HuH-7.5 (cell line): Measurements from ENCODE around the gene PCDHGA5.
A peak's percentile ranks its signal among the peaks of the same experiment; 100 is the strongest.
"Not testable (repeated sequence)": the region's sequence is repeated elsewhere in the genome, so short reads cannot be mapped to it uniquely, and the experiment has no call there.

ENCODE experiments used
- DNase-seq: peaks from one replicate; pipeline ENCODE4 v3.0.0; 2011; ENCODE audit warnings: low spot score

The PCDHGA5 gene

DNA sequence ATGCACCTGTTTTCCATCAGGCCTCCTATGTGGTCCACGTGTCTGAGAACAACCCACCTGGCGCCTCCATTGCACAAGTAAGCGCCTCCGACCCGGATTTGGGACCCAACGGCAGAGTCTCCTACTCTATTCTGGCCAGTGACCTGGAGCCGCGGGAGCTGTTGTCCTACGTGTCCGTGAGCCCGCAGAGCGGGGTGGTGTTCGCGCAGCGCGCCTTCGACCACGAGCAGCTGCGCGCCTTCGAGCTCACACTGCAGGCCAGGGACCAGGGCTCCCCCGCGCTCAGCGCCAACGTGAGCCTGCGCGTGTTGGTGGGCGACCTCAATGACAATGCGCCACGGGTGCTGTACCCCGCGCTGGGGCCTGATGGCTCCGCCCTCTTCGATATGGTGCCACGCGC lies 12.4 kb upstream of the PCDHGA5 start:
- DNase-seq = no peak

DNA sequence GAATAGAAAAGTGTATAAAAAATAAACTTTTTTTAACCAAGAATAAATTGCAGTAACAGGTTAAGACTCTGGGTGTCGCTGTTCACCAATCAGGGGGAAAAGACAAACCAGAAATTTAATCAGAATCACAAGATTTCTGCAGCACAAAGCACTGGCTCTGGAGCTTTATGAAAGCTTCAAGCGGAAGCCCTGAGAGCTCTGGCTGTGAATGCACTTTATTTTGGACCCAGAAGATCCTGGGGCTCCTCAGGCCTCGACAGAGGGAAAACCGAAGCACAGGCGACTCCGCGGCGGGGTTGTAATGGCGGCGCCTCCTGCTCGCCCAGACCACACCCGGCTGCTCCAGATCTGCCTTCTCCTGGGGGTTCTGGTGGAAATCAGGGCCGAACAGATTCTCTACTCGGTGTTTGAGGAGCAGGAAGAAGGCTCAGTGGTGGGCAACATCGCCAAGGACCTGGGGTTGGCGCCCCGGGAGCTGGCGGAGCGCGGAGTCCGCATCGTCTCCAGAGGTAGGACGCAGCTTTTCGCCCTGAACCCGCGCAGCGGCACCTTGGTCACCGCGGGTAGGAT lies 9.0 kb upstream of the PCDHGA5 start, which contains the start of gene PCDHGA4:
TSS of gene PCDHGA4 (plus strand) at position 122 of the 570 bp plus-strand sequence. CDS start at position 209, 87 bp downstream.
- DNase-seq = no peak

DNA sequence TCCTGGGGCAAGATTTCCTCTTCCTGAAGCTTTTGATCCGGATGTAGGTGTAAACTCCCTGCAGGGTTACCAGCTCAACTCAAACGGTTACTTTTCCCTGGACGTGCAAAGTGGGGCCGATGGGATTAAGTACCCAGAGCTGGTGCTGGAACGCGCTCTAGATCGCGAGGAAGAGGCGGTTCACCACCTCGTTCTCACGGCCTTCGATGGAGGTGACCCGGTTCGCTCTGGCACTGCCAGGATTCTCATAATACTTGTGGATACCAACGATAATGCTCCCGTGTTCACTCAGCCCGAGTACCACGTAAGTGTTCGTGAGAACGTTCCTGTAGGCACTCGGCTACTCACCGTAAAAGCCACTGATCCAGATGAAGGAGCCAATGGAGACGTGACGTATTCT lies 8.3 kb upstream of the PCDHGA5 start:
- no peak for DNase-seq

DNA sequence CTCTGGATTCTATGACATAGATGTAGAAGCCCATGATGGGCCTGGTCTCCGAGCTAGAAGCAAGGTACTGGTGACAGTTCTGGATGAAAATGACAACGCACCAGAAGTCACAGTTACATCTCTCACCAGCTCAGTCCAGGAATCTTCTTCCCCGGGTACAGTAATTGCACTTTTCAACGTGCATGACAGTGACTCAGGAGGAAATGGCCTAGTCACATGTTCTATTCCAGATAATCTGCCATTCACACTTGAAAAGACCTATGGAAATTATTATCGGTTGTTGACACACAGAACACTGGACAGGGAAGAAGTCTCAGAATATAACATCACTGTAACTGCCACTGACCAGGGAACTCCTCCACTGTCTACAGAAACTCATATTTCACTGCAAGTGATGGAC lies 7.8 kb upstream of the PCDHGA5 start:
- no peak for DNase-seq

DNA sequence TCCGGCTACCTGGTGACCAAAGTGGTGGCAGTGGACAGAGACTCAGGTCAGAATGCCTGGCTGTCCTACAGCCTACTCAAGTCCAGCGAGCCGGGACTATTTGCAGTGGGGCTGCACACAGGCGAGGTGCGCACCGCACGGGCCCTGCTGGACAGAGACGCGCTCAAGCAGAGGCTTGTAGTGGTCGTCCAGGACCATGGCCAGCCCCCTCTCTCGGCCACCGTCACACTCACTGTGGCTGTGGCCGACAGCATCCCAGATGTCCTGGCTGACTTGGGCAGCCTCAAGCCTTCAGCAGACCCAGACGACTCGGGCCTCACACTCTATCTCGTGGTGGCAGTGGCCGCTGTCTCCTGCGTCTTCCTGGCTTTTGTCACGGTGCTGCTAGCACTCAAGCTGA lies 7.0 kb upstream of the PCDHGA5 start:
- no peak for DNase-seq

DNA sequence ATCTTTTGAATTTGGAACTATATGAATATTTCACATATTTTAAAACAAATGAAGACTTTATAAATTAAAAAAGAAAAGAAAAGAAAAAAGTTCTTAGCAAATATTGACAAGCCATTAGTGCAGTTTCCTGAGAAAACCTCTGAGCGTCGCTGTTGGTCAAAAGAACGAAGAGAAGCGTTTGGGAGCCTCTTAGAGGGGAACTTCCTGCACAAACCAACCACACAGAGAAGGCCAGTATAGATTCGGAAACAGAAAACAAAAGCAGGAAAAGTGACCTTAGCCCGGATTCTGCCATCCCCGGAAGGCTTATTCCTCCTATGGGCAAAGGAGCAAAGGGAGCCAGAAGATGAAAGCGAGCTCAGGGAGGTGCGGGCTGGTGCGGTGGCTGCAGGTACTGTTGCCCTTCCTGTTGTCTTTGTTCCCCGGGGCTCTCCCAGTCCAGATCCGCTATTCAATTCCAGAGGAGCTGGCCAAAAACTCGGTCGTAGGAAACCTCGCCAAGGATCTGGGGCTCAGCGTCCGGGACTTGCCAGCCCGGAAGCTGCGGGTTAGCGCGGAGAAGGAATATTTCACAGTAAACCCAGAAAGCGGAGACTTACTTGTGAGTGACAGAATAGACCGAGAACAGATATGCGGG lies 4.1 kb upstream of the PCDHGA5 start, which contains the start of gene PCDHGB2:
TSS of gene PCDHGB2 (plus strand) at position 205 of the 637 bp plus-strand sequence. CDS start at position 347, 142 bp downstream.
- no peak for DNase-seq

DNA sequence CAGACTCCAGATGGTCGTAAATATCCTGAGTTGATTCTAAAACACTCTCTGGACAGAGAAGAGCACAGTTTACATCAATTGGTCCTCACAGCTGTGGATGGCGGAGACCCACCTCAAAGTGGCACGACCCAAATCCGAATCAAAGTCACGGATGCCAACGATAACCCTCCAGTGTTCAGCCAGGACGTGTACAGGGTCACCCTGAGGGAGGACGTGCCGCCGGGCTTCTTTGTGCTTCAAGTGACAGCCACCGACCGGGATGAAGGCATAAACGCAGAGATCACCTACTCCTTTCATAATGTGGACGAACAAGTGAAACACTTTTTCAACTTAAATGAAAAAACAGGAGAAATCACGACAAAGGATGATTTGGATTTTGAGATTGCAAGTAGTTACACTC lies 3.3 kb upstream of the PCDHGA5 start:
- no peak for DNase-seq

DNA sequence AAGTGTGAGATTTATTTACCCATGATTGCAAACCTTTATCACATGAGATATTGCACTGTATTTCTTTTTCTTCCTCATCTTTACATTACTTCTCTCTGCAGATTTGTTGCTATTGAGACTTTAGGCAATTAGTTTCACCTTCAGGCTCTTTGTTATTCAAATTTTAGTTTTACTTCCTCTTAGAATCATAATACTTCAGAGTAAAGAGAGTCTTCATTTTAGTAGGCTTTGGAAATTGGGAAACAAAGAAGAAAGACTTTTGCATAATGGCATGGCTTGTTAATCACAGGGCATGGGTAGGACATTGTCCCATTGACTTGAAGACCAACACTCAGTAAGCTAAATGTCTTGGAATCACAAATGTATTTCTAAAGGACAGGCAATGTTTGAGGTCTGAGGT lies 1.2 kb upstream of the PCDHGA5 start:
- DNase-seq = no peak

DNA sequence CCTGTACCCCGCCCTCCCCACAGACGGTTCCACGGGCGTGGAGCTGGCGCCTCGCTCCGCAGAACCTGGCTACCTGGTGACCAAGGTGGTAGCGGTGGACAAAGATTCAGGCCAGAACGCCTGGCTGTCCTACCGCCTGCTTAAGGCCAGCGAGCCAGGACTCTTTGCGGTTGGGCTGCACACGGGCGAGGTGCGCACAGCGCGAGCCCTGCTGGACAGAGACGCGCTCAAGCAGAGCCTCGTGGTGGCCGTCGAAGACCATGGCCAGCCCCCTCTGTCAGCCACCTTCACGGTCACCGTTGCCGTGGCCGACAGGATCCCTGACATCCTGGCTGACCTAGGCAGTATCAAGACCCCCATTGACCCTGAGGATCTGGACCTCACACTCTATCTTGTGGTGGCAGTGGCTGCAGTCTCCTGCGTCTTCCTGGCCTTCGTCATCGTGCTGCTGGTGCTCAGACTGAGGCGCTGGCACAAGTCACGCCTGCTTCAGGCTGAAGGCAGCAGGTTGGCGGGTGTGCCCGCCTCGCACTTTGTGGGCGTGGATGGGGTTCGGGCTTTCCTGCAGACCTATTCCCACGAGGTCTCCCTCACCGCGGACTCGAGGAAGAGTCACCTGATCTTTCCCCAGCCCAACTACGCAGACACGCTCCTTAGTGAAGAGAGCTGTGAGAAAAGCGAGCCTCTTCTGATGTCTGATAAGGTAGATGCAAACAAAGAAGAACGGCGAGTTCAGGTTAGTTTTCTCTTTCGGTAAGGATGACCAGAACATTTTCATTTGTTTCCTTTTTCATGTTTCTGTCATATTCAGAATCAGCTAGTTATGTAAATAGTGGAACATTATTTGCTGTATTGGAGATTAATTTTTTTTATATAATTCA lies 2.3 kb downstream of the PCDHGA5 start:
- no peak for DNase-seq

DNA sequence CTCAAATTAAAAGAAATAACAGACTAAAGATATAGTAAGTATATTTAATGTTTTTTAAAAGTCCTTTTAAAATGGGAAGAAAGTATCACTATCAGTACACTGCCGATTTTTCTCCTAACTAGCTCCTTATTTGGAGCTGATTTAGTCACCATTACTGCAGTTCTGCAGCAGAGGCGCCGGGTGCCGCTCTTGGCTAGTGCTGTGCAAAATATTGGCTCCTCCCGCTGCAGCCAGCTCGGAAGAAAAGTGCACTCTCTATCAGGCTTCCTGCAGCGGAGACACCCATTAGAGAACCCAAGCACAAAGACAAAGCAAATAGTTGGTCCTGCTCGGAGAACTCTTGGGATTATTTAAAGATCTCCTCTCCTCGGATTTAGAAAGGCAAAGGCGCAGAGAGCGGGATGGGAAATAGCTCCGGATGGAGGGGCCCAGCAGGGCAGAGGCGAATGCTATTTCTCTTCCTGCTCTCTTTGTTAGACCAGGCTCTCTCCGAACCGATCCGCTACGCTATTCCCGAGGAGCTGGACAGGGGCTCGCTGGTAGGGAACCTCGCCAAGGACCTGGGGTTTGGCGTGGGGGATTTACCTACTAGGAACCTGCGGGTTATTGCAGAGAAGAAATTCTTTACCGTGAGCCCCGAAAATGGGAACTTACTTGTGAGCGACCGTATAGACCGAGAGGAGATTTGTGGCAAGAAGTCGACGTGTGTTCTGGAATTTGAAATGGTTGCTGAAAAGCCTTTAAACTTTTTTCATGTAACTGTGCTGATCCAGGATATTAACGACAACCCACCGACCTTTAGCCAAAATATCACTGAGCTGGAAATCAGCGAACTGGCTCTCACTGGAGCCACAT lies 6.3 kb downstream of the PCDHGA5 start, which contains the start of gene PCDHGB3:
TSS of gene PCDHGB3 (plus strand) at position 249 of the 855 bp plus-strand sequence. CDS start at position 402, 153 bp downstream.
- no peak for DNase-seq

DNA sequence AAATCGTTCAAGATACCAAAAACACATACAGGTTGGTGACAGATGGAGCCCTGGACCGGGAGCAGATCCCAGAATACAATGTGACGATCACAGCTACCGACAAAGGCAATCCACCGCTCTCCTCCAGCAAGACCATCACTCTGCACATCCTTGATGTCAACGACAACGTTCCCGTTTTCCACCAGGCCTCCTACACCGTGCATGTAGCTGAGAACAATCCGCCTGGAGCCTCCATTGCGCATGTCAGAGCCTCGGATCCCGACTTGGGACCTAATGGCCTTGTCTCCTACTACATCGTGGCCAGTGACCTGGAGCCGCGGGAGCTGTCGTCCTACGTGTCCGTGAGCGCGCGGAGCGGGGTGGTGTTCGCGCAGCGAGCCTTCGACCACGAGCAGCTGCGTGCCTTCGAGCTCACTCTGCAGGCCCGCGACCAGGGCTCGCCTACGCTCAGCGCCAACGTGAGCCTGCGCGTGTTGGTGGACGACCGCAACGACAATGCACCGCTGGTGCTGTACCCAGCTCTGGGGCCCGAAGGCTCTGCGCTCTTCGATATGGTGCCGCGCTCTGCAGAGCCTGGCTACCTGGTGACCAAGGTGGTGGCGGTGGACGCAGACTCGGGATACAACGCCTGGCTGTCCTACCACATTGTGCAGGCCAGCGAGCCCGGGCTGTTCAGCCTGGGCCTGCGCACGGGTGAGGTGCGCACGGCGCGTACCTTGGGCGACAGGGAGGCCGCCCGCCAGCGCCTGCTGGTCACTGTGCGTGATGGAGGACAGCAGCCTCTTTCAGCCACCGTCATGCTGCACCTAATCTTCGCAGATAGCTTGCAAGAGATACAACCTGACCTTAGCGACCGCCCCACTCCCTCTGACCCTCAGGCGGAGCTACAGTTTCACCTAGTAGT lies 7.9 kb downstream of the PCDHGA5 start:
- DNase-seq = no peak

DNA sequence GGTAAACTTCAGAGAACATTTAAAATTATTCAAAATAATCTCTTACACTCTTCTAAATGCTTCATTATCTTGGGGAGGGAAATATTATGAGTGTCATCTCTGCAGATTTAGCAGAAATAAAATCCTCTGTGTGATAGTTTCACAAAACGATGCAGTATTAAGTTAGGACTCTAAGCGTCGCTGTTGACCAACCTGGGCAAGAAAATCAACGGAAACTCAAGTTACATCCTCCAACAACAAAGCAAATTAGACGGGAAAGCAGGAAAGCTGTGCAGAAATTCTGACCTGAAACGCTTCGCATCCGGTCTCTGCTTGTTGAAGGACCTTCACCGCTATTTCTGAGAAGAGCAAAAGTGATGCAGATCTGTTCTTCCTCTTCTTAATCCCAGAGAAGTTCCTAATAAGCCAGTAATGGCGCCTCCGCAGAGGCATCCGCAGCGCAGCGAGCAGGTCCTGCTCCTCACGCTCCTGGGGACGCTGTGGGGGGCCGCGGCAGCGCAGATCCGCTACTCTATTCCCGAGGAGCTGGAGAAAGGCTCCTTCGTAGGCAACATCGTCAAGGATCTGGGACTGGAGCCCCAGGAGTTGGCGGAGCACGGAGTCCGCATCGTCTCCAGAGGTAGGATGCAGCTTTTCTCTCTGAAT lies 9.8 kb downstream of the PCDHGA5 start, which contains the start of gene PCDHGA6:
TSS of gene PCDHGA6 (plus strand) at position 219 of the 645 bp plus-strand sequence. CDS start at position 412, 193 bp downstream.
- DNase-seq = no peak

DNA sequence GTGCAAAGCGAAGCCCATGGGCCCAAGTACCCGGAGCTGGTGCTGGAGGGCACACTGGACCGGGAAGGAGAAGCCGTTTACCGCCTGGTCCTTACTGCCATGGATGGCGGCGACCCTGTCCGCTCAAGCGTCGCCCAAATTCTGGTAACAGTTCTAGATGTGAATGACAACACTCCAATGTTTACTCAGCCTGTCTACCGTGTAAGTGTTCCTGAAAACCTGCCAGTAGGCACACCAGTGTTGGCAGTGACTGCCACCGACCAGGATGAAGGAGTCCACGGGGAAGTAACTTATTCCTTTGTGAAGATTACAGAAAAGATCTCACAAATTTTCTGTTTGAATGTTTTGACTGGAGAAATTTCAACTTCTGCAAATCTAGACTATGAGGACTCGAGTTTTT lies 10.7 kb downstream of the PCDHGA5 start:
- no peak for DNase-seq

DNA sequence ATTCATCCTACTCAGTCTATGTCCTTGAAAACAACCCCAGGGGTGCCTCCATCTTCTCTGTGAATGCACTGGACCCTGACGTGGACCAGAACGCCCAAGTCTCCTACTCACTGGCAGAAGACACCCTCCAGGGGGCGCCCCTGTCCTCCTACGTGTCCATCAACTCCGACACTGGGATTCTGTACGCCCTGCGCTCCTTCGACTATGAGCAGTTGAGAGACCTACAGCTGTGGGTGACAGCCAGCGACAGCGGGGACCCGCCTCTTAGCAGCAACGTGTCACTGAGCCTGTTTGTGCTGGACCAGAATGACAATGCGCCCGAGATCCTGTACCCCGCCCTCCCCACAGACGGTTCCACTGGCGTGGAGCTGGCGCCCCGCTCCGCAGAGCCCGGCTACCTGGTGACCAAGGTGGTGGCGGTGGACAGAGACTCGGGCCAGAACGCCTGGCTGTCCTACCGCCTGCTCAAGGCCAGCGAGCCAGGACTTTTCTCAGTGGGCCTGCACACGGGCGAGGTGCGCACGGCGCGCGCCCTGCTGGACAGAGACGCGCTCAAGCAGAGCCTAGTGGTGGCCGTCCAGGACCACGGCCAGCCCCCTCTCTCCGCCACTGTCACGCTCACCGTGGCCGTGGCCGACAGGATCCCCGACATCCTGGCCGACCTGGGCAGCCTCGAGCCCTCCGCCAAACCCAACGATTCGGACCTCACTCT lies 11.6 kb downstream of the PCDHGA5 start:
- not testable (repeated sequence) for DNase-seq

DNA sequence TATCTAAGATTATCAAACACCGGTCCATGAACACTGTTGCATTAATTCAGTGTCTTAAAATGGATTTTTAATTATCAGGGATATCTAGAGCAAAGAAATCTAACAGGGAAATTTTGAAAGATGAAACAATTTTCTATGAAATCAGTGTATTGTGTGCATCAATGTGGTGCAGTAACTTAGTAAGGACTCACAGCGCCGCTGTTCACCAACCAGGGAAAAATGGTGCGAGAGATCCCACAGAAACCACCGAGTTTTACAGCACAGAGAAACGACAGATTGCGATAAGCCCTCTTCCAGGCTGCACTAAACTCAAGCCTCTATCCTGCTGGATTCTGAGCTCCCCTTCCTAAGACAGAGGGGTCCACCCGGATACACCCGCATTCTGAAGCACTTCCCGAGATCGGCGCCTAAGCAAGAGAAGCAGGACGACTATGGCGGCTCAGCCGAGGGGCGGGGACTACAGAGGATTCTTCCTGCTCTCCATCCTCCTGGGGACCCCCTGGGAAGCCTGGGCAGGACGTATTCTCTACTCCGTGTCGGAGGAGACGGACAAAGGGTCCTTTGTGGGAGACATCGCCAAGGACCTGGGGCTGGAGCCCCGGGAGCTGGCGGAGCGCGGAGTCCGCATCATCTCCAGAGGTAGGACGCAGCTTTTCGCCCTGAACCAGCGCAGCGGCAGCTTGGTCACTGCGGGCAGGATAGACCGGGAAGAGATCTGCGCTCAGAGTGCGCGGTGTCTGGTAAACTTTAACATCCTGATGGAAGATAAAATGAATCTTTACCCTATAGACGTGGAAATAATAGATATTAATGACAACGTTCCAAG lies 18.7 kb downstream of the PCDHGA5 start, which contains the start of gene PCDHGA7:
TSS of gene PCDHGA7 (plus strand) at position 274 of the 826 bp plus-strand sequence. CDS start at position 432, 158 bp downstream.
- DNase-seq = peak; percentile 70

DNA sequence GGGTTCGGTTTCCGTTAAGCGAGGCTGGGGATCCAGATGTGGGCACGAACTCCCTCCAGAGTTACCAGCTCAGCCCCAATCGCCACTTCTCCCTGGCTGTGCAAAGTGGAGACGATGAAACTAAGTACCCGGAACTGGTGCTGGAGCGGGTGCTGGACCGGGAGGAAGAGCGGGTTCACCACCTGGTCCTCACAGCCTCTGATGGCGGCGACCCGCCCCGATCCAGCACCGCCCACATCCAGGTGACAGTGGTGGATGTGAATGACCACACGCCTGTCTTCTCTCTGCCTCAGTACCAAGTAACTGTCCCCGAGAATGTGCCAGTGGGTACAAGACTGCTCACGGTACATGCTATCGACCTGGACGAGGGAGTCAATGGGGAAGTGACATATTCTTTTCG lies 19.4 kb downstream of the PCDHGA5 start:
- DNase-seq = peak; percentile 23

DNA sequence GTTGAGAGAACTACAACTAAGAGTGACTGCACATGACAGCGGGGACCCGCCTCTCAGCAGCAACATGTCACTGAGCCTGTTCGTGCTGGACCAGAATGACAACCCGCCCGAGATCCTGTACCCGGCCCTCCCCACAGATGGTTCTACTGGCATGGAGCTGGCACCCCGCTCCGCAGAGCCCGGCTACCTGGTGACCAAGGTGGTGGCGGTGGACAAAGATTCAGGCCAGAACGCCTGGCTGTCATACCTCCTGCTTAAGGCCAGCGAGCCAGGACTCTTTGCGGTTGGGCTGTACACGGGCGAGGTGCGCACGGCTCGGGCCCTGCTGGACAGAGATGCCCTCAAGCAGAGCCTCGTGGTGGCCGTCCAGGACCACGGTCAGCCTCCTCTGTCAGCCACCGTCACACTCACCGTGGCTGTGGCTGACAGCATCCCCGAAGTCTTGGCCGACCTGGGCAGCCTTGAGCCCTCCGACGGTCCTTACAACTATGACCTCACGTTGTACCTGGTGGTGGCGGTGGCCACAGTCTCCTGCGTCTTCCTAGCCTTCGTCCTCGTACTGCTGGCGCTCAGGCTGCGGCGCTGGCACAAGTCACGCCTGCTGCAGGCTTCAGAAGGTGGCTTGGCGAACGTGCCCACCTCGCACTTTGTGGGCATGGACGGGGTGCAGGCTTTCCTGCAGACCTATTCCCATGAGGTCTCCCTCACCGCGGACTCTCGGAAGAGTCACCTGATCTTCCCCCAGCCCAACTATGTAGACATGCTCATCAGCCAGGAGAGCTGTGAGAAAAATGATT lies 20.7 kb downstream of the PCDHGA5 start:
- no peak for DNase-seq
